H1 (cell line): Measurements from ENCODE around the gene COL6A1. TPM values are rescaled to one million over a fixed set of nuclear protein-coding genes. Genes with fewer than 3 reads are reported as not detected.

Source experiments
- CBX8 ChIP-seq: fragments of 300-800, 300-1000 bp; sonication (generic); IDR thresholded peaks from 2 replicates; pipeline ENCODE4 v1.7.1; 2016; ENCODE audit warnings: low read depth, low read length, borderline replicate concordance
- HDAC2 ChIP-seq, 2 experiments: fragments of 300-600 bp in 1 of 2; sonication (generic) in 1 of 2; IDR thresholded peaks; 2 replicates each; pipeline ENCODE4 v1.6.1; 2011 to 2012; ENCODE audit warnings: low read depth in 2 of 2, low read length in 2 of 2, mild to moderate bottlenecking in 2 of 2, moderate library complexity in 2 of 2, borderline replicate concordance in 1 of 2, inconsistent platforms in 1 of 2
- TEAD4 ChIP-seq: IDR thresholded peaks from 2 replicates; pipeline ENCODE4 v1.6.1; 2012; ENCODE audit warnings: low read depth, low read length, inconsistent platforms, mixed read lengths
- YY1 ChIP-seq: IDR thresholded peaks from 2 replicates; pipeline ENCODE4 v1.6.1; 2011; ENCODE audit warnings: low read depth, mild to moderate bottlenecking, low read length
- polyA plus RNA-seq, 7 experiments: library from polyadenylated mRNA; depleted of rRNA in 3 of 7; stranded (reverse) in 5 of 7; unstranded in 2 of 7; fragments of >200 nt in 5 of 7; fragments of 200-250 nt in 2 of 7; gene quantifications; 1 replicate in 5 of 7; 2 replicates in 1 of 7; 4 replicates in 1 of 7; pipeline versions ENCODE4 v1.2.1 to v1.2.3, GENCODE V29; 2011 to 2013; ENCODE audit warnings: missing spikeins in 2 of 7, mixed read lengths in 2 of 7
- total RNA-seq: library from RNA; stranded (reverse); fragmentation: NEBNext Ultra II Directional; extraction: Animal tissue kit (Norgen Biotek cat#: 25700); gene quantifications from 2 replicates; pipeline ENCODE4 v1.2.1, GENCODE V29; 2021
- TF ChIP-seq, protein P1 (sequence below): fragments of 300-600 bp; sonication (generic); IDR thresholded peaks from 2 replicates; pipeline ENCODE4 v1.7.1; 2012; ENCODE audit warnings: low read length, moderate library complexity, mild to moderate bottlenecking, inconsistent platforms; ENCODE audit not compliant: insufficient replicate concordance

The COL6A1 gene
- total and polyA plus RNA-seq, 2 of the 8 experiments (the other 6 are each of a cell fraction or from before 2014, with no cell fraction given): 100 to 115 TPM

- TF ChIP-seq, protein P1, sequence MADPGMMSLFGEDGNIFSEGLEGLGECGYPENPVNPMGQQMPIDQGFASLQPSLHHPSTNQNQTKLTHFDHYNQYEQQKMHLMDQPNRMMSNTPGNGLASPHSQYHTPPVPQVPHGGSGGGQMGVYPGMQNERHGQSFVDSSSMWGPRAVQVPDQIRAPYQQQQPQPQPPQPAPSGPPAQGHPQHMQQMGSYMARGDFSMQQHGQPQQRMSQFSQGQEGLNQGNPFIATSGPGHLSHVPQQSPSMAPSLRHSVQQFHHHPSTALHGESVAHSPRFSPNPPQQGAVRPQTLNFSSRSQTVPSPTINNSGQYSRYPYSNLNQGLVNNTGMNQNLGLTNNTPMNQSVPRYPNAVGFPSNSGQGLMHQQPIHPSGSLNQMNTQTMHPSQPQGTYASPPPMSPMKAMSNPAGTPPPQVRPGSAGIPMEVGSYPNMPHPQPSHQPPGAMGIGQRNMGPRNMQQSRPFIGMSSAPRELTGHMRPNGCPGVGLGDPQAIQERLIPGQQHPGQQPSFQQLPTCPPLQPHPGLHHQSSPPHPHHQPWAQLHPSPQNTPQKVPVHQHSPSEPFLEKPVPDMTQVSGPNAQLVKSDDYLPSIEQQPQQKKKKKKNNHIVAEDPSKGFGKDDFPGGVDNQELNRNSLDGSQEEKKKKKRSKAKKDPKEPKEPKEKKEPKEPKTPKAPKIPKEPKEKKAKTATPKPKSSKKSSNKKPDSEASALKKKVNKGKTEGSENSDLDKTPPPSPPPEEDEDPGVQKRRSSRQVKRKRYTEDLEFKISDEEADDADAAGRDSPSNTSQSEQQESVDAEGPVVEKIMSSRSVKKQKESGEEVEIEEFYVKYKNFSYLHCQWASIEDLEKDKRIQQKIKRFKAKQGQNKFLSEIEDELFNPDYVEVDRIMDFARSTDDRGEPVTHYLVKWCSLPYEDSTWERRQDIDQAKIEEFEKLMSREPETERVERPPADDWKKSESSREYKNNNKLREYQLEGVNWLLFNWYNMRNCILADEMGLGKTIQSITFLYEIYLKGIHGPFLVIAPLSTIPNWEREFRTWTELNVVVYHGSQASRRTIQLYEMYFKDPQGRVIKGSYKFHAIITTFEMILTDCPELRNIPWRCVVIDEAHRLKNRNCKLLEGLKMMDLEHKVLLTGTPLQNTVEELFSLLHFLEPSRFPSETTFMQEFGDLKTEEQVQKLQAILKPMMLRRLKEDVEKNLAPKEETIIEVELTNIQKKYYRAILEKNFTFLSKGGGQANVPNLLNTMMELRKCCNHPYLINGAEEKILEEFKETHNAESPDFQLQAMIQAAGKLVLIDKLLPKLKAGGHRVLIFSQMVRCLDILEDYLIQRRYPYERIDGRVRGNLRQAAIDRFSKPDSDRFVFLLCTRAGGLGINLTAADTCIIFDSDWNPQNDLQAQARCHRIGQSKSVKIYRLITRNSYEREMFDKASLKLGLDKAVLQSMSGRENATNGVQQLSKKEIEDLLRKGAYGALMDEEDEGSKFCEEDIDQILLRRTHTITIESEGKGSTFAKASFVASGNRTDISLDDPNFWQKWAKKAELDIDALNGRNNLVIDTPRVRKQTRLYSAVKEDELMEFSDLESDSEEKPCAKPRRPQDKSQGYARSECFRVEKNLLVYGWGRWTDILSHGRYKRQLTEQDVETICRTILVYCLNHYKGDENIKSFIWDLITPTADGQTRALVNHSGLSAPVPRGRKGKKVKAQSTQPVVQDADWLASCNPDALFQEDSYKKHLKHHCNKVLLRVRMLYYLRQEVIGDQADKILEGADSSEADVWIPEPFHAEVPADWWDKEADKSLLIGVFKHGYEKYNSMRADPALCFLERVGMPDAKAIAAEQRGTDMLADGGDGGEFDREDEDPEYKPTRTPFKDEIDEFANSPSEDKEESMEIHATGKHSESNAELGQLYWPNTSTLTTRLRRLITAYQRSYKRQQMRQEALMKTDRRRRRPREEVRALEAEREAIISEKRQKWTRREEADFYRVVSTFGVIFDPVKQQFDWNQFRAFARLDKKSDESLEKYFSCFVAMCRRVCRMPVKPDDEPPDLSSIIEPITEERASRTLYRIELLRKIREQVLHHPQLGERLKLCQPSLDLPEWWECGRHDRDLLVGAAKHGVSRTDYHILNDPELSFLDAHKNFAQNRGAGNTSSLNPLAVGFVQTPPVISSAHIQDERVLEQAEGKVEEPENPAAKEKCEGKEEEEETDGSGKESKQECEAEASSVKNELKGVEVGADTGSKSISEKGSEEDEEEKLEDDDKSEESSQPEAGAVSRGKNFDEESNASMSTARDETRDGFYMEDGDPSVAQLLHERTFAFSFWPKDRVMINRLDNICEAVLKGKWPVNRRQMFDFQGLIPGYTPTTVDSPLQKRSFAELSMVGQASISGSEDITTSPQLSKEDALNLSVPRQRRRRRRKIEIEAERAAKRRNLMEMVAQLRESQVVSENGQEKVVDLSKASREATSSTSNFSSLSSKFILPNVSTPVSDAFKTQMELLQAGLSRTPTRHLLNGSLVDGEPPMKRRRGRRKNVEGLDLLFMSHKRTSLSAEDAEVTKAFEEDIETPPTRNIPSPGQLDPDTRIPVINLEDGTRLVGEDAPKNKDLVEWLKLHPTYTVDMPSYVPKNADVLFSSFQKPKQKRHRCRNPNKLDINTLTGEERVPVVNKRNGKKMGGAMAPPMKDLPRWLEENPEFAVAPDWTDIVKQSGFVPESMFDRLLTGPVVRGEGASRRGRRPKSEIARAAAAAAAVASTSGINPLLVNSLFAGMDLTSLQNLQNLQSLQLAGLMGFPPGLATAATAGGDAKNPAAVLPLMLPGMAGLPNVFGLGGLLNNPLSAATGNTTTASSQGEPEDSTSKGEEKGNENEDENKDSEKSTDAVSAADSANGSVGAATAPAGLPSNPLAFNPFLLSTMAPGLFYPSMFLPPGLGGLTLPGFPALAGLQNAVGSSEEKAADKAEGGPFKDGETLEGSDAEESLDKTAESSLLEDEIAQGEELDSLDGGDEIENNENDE: no peak
- TF ChIP-seq HDAC2 (IDR thresholded peaks at IDR 0.05; ENCODE audit: borderline replicate concordance in 1 of 2, low read depth in 2 of 2, low read length in 2 of 2) (no peak), CBX8 (no peak), YY1 (no peak), TEAD4 (no peak)
Measured at GRCh38 chr21:45996311-45997204, 15.0 kb downstream of the COL6A1 start (continued).
